Ovary (tissue), 3 donors: Measurements from ENCODE around the gene MEGF10.

ENCODE experiments used
- POLR2A ChIP-seq: fragments of 450-650 bp; IDR thresholded peaks from one replicate; pipeline ENCODE4 v1.6.1; 2017; ENCODE audit warnings: antibody characterized with exemption, mild to moderate bottlenecking, moderate library complexity
- TF ChIP-seq, protein P1 (sequence below), 3 donors: fragments of 450-650 bp in 2 of 3; fragments of 200-600 bp in 1 of 3; IDR thresholded peaks; one replicate each; pipeline versions ENCODE4 v1.5.1 to v1.8.0; 2016 to 2022; ENCODE audit warnings: antibody characterized with exemption in 3 of 3, mild to moderate bottlenecking in 1 of 3
- donor health status: DM: no; HTN: no; CAD: no.

- no peak for TF ChIP-seq POLR2A
- TF ChIP-seq, protein P1, sequence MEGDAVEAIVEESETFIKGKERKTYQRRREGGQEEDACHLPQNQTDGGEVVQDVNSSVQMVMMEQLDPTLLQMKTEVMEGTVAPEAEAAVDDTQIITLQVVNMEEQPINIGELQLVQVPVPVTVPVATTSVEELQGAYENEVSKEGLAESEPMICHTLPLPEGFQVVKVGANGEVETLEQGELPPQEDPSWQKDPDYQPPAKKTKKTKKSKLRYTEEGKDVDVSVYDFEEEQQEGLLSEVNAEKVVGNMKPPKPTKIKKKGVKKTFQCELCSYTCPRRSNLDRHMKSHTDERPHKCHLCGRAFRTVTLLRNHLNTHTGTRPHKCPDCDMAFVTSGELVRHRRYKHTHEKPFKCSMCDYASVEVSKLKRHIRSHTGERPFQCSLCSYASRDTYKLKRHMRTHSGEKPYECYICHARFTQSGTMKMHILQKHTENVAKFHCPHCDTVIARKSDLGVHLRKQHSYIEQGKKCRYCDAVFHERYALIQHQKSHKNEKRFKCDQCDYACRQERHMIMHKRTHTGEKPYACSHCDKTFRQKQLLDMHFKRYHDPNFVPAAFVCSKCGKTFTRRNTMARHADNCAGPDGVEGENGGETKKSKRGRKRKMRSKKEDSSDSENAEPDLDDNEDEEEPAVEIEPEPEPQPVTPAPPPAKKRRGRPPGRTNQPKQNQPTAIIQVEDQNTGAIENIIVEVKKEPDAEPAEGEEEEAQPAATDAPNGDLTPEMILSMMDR (IDR thresholded peaks at IDR 0.05), result no peak
Measured at GRCh38 chr5:127335381-127335780, 44.8 kb downstream of the MEGF10 start.
